Activated gamma-delta T cell treated with anti-CD3 and anti-CD28 coated beads, Interleukin-2, amount 50 U/mL, for 16 hours (primary cell): Measurements from ENCODE around the gene TPPP.

Source experiments
- DNase-seq: peaks from one replicate; pipeline ENCODE4 v3.0.0-alpha.2; 2020; ENCODE audit warnings: low read depth

Gene TPPP

DNA sequence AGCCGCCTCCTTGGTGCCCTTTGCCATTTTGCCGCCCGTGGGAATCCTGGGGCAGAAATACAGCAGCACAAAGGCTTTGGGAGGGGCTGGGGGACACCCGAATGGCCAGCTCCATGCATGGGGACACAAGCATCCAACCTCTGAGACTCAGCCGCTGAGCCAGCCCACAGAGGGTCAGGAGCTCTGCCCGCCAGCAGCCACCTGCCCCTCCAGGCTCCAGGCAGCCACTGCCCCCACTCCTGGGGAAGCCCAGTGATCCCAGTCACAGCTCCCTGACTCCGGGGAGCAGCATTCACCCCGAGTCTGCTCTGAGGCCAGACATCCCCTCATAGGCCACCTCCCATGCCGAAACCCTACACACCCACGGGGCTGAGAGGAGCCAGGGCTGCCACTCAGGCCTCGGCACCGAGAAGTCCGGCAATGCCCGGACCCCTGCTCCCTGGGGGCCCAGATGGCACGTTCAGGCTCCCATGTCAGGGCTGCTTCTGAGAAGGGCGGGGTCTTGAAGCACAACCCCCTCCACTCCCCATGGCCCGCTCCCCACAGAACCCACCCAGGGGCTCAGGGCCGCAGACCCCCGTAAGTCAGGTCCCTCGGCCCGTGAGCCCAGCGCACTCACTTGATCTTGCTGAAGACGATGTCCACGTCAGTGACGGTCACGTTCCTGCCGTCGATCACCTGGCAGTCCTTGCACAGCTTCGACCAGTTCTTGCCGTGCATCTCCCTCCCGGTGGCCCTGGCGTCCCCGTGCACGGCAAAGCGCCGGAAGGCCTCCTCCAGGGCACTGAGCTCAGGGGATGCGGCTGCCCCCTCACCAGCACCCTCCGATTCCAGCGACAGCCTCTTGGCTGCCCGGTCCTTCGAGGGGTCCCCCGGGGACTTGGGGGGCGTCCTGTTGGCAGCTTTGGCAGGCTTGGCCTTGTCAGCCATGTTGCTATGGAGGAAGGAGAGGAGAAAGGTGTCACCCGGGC lies 15.7 kb downstream of the TPPP start:
- no peak for DNase-seq

GRCh38 chr5:676699-677076 lies 16.5 kb downstream of the TPPP start:
- no peak for DNase-seq

DNA sequence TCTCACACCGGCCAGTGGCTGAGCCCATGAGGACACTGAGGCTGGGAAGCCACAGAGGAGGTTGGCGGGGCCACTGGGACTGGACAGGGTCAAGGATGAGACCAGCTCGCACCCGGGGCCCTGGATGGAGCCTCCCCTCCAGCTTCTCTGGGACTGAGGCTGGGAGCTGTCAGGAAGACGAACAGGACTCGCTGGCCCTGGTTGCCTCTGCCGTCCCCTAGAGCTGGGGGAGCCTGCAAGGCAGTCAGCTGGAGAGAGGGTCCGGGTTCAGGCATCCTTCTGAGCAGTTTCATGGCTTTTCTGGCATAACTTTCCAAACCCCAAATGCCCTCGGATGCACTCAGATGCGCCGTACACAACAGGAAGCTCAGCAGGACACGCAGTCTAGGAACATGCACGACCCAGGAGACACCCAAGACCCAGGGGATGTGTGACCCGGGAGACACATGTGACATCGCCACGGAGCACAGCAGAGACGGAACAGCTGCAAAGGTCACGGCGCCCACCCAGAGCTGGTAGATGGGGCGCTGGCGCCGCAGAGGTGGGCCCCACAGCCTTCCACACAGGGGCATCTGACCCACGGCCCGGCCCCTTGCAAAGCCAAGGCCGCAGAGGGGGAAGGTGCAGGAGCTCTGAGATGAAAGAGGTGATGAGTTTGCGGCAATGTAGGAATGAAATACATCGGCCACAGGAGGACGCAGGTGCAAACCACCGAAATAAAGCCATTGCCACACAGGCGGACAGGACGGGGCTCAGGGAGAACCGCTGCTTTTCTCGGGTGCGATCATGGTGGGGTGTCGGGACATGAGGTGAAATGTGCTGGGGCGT lies 17.1 kb downstream of the TPPP start:
- DNase-seq, result no peak

GRCh38 chr5:675111-675870 lies 17.9 kb downstream of the TPPP start:
- no peak for DNase-seq

- no peak for DNase-seq
Measured at GRCh38 chr5:674630-675011, 18.5 kb downstream of the TPPP start.

GRCh38 chr5:673831-674629 lies 19.1 kb downstream of the TPPP start:
- no peak for DNase-seq

GRCh38 chr5:673161-673830 lies 19.9 kb downstream of the TPPP start:
- no peak for DNase-seq

- DNase-seq, result peak; percentile 46
Measured at GRCh38 chr5:672329-673160, 20.6 kb downstream of the TPPP start.

DNA sequence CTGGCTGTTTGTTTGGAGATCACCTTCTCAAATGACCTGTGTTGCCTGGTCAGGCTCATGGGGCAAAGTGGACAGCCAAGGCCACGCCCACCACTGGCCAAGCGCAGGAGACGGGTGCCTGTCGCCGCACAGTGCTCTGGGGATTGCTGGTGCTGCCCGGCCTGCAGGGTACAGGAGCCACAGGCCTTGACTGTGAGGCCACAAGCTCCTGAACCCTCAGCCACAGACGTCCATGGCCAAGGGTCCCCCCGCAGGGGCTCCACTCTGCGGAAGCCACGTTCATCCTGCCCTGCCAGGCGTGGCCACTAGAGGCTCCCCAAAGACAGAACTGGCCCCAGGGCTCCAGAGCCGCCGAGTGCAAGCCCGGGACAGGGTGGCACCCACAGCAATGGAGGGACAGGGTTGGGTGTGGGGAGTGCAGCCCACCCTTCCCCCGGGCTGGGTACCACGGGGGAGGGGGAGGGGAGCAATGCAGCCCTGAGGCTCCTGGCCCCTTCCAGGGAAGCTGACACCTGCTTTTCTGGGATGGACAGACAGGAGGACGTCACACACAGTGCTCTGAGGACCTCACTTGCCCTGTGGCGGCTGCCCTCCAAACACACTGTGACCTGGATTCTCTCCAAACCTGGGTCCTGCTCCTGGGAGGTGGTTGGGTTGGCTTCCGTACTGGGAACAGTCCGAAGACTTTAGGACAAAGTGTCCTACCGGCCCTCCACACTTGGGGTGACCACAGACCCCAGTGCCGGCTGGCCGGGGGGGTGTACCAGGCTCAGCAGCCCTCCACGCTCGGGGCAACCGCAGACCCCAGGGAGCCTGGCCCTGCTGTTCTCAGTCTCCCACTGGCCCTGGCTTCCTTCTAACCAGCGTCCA lies 21.5 kb downstream of the TPPP start:
- DNase-seq, result peak; percentile 45

GRCh38 chr5:670396-671270 lies 22.5 kb downstream of the TPPP start:
- DNase-seq, result no peak

DNA sequence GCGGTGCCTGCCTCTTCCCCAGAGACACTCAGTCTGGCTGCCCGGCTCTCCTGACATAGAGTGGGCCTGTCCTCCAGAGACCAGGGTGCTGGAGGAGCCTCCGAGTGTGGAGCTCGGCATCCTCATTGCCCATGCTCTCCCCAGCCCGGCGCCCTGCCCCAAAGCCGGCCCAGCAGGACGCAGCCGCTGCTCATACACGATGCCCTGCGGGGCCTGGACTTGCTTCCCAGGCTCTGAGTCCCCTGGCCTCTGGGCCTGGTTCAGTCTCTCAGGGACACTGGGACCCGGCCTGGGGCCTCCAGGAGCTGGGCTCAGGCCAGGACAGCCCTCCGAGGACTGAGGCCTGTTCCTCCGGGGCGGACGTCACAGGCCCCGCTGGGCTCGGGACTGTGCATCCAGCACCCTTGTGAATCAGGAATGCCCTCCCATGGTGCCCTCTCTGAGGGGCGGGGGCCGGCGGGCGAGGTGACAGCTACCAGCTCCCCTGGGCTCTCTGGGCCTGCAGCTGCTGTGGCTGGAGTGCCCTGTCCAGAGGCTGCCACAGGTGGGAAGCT lies 23.2 kb downstream of the TPPP start:
- no peak for DNase-seq

DNA sequence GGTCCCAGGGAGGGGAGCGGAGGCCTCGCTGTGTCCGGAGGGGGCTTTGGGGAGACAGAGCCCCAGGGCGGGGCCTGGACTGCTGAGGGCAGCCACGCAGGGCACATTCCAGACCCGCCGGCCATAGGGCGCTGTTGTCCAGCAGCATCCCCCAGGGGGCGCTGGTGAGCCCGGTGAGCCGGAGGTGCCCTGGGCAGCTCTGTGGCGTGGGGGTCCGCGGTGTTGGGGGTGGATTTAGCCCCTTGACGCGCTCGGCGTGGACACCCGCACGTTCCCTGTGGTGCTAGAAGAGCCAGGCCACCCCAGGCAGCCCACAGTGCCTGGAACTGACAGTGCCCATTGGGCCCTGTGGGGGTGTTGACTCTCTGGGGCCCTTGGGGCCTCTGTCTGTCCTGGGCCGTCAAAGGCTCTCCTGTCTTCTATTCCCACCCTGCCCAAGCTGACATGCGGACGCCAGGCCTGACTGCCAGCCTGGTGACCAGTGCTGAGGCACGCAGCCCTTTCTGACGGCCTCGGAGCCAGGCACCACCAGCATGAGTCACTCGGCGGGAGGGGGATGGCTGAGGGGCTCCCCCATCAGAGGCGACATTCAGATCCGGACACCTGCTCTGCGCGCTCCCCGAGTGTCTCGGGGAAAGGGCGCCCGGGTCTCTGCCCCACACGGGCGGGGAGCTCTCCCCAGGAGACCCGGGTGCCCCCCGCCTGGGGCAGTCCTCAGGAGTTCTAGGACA lies 23.9 kb downstream of the TPPP start:
- peak; percentile 25 for DNase-seq

DNA sequence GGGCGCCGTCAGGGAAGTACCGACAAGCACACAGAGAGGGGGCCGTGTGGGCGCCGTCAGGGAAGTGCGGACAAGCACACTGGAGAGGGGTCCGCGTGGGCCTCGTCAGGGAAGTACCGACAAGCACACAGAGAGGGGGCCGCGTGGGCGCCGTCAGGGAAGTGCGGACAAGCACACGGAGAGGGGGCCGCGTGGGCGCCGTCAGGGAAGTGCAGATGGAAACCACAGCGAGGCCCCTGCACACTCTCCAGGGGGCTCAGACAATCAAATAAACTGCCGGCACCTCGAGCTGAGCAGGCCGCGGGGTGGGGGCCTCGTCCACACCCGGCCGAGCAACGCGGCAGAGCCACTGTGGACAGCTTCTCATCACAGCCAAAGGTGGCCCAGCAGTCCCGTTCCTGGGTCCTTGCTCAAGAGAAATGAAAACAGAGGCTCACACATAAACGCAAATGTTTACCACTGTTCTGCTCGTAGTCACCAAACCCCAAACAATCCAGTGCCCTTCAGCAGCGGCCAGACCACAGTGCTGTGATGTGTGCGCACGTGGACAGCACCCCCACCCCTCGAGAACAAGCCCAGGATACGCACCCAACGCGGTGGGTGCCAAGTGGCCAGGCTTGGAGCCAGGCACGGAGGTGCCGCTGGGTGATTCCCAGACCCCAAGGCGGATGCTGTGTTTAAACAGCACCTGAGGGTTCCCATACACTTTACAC lies 24.7 kb downstream of the TPPP start:
- DNase-seq, result no peak

DNA sequence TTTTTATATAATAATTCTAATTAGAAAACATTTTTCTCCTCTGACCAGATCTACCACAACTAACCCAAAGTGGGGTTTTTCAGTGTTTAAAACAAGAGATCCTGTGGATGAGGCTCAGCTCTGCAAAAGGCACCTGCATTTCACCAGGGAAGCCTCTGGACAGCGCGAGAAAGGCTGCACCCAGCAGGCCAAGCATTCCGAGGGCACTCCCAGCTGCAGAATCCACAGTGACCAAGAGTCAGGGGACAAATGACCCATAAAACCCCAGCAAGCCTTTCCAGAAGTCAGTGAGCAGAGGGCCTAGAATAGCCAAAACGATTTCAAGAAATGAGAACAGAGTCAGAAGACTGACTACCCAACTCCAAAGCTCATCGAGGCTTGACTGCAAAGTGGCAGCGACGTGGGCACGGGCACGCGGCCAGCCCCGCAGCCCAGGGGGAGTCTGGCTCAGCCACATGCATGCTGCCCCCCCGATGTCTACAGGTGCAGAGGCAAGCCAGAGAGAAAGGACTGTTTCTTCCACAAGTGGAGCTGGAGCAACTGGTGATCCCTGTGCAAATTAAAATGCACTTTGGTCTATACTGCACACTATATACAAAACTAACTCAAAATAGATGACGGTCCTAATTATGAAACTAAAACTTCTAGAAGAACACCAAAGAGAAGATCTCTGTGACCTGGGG lies 26.2 kb downstream of the TPPP start:
- DNase-seq, result no peak

DNA sequence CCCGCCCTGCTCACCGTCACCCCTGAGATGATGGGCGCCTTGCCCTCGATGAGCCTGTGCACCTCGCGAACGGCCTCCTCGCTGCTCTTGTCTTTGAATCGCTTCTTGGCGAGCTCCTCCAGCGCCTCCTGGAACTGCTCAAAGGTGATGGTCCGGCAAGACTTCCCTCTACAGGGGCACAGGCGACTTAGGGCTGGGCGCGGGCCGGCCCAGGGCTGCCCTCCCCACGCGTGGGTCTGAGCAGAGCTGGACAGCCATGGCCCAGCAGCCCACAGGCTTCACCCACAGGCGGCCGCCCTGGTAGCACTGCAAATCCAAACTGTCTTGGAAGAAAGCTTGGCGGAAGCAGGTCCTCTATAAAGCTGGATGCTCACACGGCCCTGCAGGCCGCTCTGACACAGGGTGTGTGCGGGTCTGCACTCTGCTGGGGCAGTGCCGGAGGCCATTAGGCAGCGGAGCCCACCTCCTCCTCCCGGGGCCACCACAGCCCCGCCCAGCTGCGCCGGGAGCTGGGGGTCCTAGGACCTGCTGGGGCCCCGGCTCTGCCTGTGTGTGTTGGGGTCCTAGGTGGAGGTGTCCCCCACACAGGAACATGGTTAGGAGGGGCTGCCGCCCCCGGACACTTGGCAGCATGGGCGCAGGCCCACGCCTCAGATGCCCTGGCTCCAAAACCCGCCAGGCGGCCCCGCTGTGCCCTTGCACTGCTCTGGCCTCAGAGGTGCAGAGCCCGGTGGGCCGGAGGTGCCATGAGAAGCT lies 27.0 kb downstream of the TPPP start:
- DNase-seq, result no peak
